Astrocyte (in vitro differentiated cells and primary cell): ENCODE results near the gene TTC23. TPM values are rescaled to one million over a fixed set of nuclear protein-coding genes. Genes with fewer than 3 reads are reported as not detected.
A peak's percentile ranks its signal among the peaks of the same experiment; 100 is the strongest.

Source experiments
- DNase-seq: peaks from one replicate; pipeline ENCODE4 v3.0.0-alpha.2; 2010; ENCODE audit warnings: low read depth
- FAIRE-seq: peaks from 2 replicates; lab custom pipeline; 2011; peaks lifted over from hg19 to GRCh38; lab: Jason Lieb, UNC
- H2AFZ ChIP-seq: 2 replicates; pipeline ENCODE4 v1.6.0; 2012; ENCODE audit warnings: low read depth, low read length, inconsistent platforms
- H3K27ac ChIP-seq: 2 replicates; pipeline ENCODE4 v1.5.1; 2011; ENCODE audit warnings: low read depth, low read length, inconsistent platforms
- H3K27me3 ChIP-seq: 2 replicates; pipeline ENCODE4 v1.6.0; 2011; ENCODE audit warnings: low read length, inconsistent platforms; ENCODE audit not compliant: insufficient read depth
- H3K36me3 ChIP-seq: 2 replicates; pipeline ENCODE4 v1.5.1; 2011; ENCODE audit warnings: low read length, inconsistent platforms; ENCODE audit not compliant: insufficient read depth
- H3K4me1 ChIP-seq: 2 replicates; pipeline ENCODE4 v1.5.1; 2011; ENCODE audit warnings: low read length, inconsistent platforms; ENCODE audit not compliant: insufficient read depth
- H3K4me2 ChIP-seq: 2 replicates; pipeline ENCODE4 v1.6.0; 2012; ENCODE audit warnings: low read length, inconsistent platforms
- H3K4me3 ChIP-seq: 2 replicates; pipeline ENCODE4 v1.5.1; 2011; ENCODE audit warnings: low read depth, mild to moderate bottlenecking, low read length, inconsistent platforms; ENCODE audit not compliant: insufficient read depth
- H3K79me2 ChIP-seq: 2 replicates; pipeline ENCODE4 v1.6.0; 2012; ENCODE audit warnings: mild to moderate bottlenecking, low read length, inconsistent platforms; ENCODE audit not compliant: insufficient read depth
- H3K9ac ChIP-seq: 2 replicates; pipeline ENCODE4 v1.6.0; 2012; ENCODE audit warnings: mild to moderate bottlenecking, low read length, inconsistent platforms
- H3K9me3 ChIP-seq: 2 replicates; pipeline ENCODE4 v1.5.1; 2012; ENCODE audit warnings: low read depth, mild to moderate bottlenecking, low read length, inconsistent platforms; ENCODE audit not compliant: insufficient read depth
- H4K20me1 ChIP-seq: 2 replicates; pipeline ENCODE4 v1.6.0; 2012; ENCODE audit warnings: low read length, inconsistent platforms; ENCODE audit not compliant: insufficient read depth
- H3K27ac Mint-ChIP-seq: one replicate; pipeline ENCODE4 v1.8.0; 2021; ENCODE audit warnings: mild to moderate bottlenecking, mixed read lengths; ENCODE audit not compliant: unreplicated experiment
- H3K27me3 Mint-ChIP-seq: one replicate; pipeline ENCODE4 v1.8.0; 2021; ENCODE audit warnings: low read depth, mixed read lengths; ENCODE audit not compliant: unreplicated experiment
- H3K36me3 Mint-ChIP-seq: one replicate; pipeline ENCODE4 v1.8.0; 2021; ENCODE audit warnings: low read depth, mixed read lengths; ENCODE audit not compliant: unreplicated experiment
- H3K4me1 Mint-ChIP-seq: one replicate; pipeline ENCODE4 v1.8.0; 2021; ENCODE audit warnings: low read depth, mixed read lengths; ENCODE audit not compliant: unreplicated experiment
- H3K4me3 Mint-ChIP-seq: one replicate; pipeline ENCODE4 v1.8.0; 2021; ENCODE audit warnings: mild to moderate bottlenecking, moderate library complexity, mixed read lengths; ENCODE audit not compliant: unreplicated experiment
- H3K9me3 Mint-ChIP-seq: one replicate; pipeline ENCODE4 v1.8.0; 2021; ENCODE audit warnings: mild to moderate bottlenecking, mixed read lengths; ENCODE audit not compliant: unreplicated experiment
- CTCF ChIP-seq: IDR thresholded peaks from 2 replicates; pipeline ENCODE4 v1.5.1; 2011; ENCODE audit warnings: low read depth, mild to moderate bottlenecking, inconsistent platforms, low read length, moderate library complexity; ENCODE audit not compliant: insufficient read depth
- EZH2 ChIP-seq: IDR thresholded peaks from 2 replicates; pipeline ENCODE4 v1.6.1; 2012; ENCODE audit warnings: mild to moderate bottlenecking, low read length, inconsistent platforms; ENCODE audit not compliant: insufficient read depth
- total RNA-seq: library from RNA; stranded (reverse); gene quantifications from 2 replicates; pipeline ENCODE4 v1.2.1, GENCODE V29; 2021

TTC23 gene
- total RNA-seq, 1 donor from 2014 or later, result 20.2 TPM

GRCh38 chr15:99121691-99122410, 127.5 kb downstream of the TTC23 start:
- DNase-seq (no peak), FAIRE-seq (no peak)
- H3K4me3 Mint-ChIP-seq, result no peak overlapping the region
- Histone ChIP-seq H2AFZ (no peak overlapping the region), H3K79me2 (no peaks in the 10 kb centered on the region), H3K27me3 (no peaks in the 10 kb centered on the region), H3K4me3 (no peak overlapping the region), H4K20me1 (no peaks in the 10 kb centered on the region), H3K36me3 (no peaks in the 10 kb centered on the region), H3K9me3 (no peaks in the 10 kb centered on the region), H3K27ac (no peak overlapping the region), H3K9ac (no peak overlapping the region), H3K4me1 (peaks cover 36% of the 10 kb centered on the region), H3K4me2 (no peak overlapping the region)
- H3K27ac Mint-ChIP-seq, result peak overlapping the region; percentile 30
- H3K27me3 Mint-ChIP-seq, result no peaks in the 10 kb centered on the region
- TF ChIP-seq EZH2, result no peak
- peaks cover 65% of the 10 kb centered on the region for H3K4me1 Mint-ChIP-seq
- H3K36me3 Mint-ChIP-seq, result peaks cover 13% of the 10 kb centered on the region
- peaks cover 2% of the 10 kb centered on the region for H3K9me3 Mint-ChIP-seq

GRCh38 chr15:99121207-99121606, 128.2 kb downstream of the TTC23 start:
- Histone ChIP-seq H3K36me3 (no peaks in the 10 kb centered on the region), H3K79me2 (no peaks in the 10 kb centered on the region), H2AFZ (no peak overlapping the region), H3K4me3 (no peak overlapping the region), H3K27ac (no peak overlapping the region), H3K9ac (no peak overlapping the region), H3K9me3 (no peaks in the 10 kb centered on the region), H3K4me1 (peaks cover 33% of the 10 kb centered on the region), H3K4me2 (no peak overlapping the region), H4K20me1 (no peaks in the 10 kb centered on the region), H3K27me3 (no peaks in the 10 kb centered on the region)
- Mint-ChIP-seq H3K4me1 (peaks cover 59% of the 10 kb centered on the region), H3K4me3 (no peak overlapping the region), H3K36me3 (peaks cover 16% of the 10 kb centered on the region), H3K27ac (no peak overlapping the region), H3K27me3 (no peaks in the 10 kb centered on the region), H3K9me3 (peaks cover 2% of the 10 kb centered on the region)
- DNase-seq, result no peak
- no peak for TF ChIP-seq EZH2
- TF ChIP-seq CTCF, result no peak
- no peak for FAIRE-seq

GRCh38 chr15:99120050-99120777, 129.2 kb downstream of the TTC23 start:
- Histone ChIP-seq H2AFZ (no peak overlapping the region), H3K27me3 (no peaks in the 10 kb centered on the region), H3K36me3 (no peaks in the 10 kb centered on the region), H3K79me2 (no peaks in the 10 kb centered on the region), H3K4me1 (peaks cover 23% of the 10 kb centered on the region), H4K20me1 (no peaks in the 10 kb centered on the region), H3K4me2 (no peak overlapping the region), H3K9me3 (no peaks in the 10 kb centered on the region), H3K4me3 (no peak overlapping the region), H3K27ac (no peak overlapping the region), H3K9ac (no peak overlapping the region)
- Mint-ChIP-seq H3K4me3 (peak overlapping the region; percentile 73), H3K4me1 (peaks cover 49% of the 10 kb centered on the region), H3K27me3 (no peaks in the 10 kb centered on the region), H3K9me3 (peaks cover 2% of the 10 kb centered on the region), H3K36me3 (peaks cover 18% of the 10 kb centered on the region), H3K27ac (peak overlapping the region; percentile 23)
- FAIRE-seq, result no peak
- DNase-seq, result no peak
- no peak for TF ChIP-seq CTCF
